HG03175 (cell line): Measurements from ENCODE around the gene IRX1.

ENCODE experiments used
- ATAC-seq: cut with Tn5 transposase; IDR thresholded peaks from one replicate; pipeline ENCODE4 v1.9.1; 2021; ENCODE audit warnings: mild to moderate bottlenecking, moderate library complexity; ENCODE audit not compliant: unreplicated experiment

Gene IRX1

GRCh38 chr5:3595006-3595961, at the start of gene IRX1:
Gene IRX1, plus strand, starts transcription at chr5:3595832. Its CDS starts 274 bp downstream, at chr5:3596106.
- ATAC-seq = no peak

- ATAC-seq = no peak
Observed at GRCh38 chr5:3546028-3546427, 49.6 kb upstream of the IRX1 start.

GRCh38 chr5:3564116-3564515, 31.5 kb upstream of the IRX1 start:
- ATAC-seq = no peak

- no peak for ATAC-seq
Observed at GRCh38 chr5:3564827-3565518, 30.7 kb upstream of the IRX1 start.

GRCh38 chr5:3584724-3585531, 10.7 kb upstream of the IRX1 start:
- ATAC-seq = no peak

- no peak for ATAC-seq
Observed at GRCh38 chr5:3590161-3590966, 5.3 kb upstream of the IRX1 start.

- no peak for ATAC-seq
Observed at GRCh38 chr5:3590967-3591900, 4.4 kb upstream of the IRX1 start.

GRCh38 chr5:3592298-3592697, 3.3 kb upstream of the IRX1 start:
- ATAC-seq = no peak

GRCh38 chr5:3593771-3594509, 1.7 kb upstream of the IRX1 start:
- ATAC-seq = no peak

- ATAC-seq = no peak
Observed at GRCh38 chr5:3594510-3595005, 1.1 kb upstream of the IRX1 start.

GRCh38 chr5:3596261-3596825, 711 bp downstream of the IRX1 start:
- ATAC-seq = no peak

GRCh38 chr5:3596857-3597166, 1.2 kb downstream of the IRX1 start:
- ATAC-seq = no peak

- ATAC-seq = no peak
Observed at GRCh38 chr5:3597167-3598007, 1.8 kb downstream of the IRX1 start.

- ATAC-seq = no peak
Observed at GRCh38 chr5:3598207-3598606, 2.6 kb downstream of the IRX1 start.

GRCh38 chr5:3598769-3599211, 3.2 kb downstream of the IRX1 start:
- ATAC-seq = no peak

GRCh38 chr5:3599226-3600105, 3.8 kb downstream of the IRX1 start:
- no peak for ATAC-seq
